NCI-H1694 (cell line): ENCODE data around the gene ANKRD55.
"Not testable (repeated sequence)": the region's sequence is repeated elsewhere in the genome, so short reads cannot be mapped to it uniquely, and the experiment has no call there.

Experiments
- DNase-seq: peaks from one replicate; lab custom pipeline; 2025; lab: John Stamatoyannopoulos, UW

The ANKRD55 gene

GRCh38 chr5:56207537-56207936 lies 25.6 kb downstream of the ANKRD55 start:
- DNase-seq = no peak

- DNase-seq = no peak
These were observed 26.8 kb downstream of the ANKRD55 start for GRCh38 chr5:56206126-56206910.

GRCh38 chr5:56203936-56204335 lies 29.2 kb downstream of the ANKRD55 start:
- DNase-seq = not testable (repeated sequence)

GRCh38 chr5:56202483-56202882 lies 30.6 kb downstream of the ANKRD55 start:
- no peak for DNase-seq

- not testable (repeated sequence) for DNase-seq
These were observed 31.3 kb downstream of the ANKRD55 start for GRCh38 chr5:56201762-56202261.

GRCh38 chr5:56200971-56201666 lies 32.0 kb downstream of the ANKRD55 start:
- DNase-seq = peak; percentile 6

- DNase-seq = no peak
These were observed 38.1 kb downstream of the ANKRD55 start for GRCh38 chr5:56195016-56195415.

GRCh38 chr5:56192246-56192645 lies 40.9 kb downstream of the ANKRD55 start:
- DNase-seq = no peak

GRCh38 chr5:56191656-56192055 lies 41.5 kb downstream of the ANKRD55 start:
- no peak for DNase-seq

GRCh38 chr5:56190497-56190896 lies 42.6 kb downstream of the ANKRD55 start:
- DNase-seq = no peak

- DNase-seq = no peak
These were observed 47.3 kb downstream of the ANKRD55 start for GRCh38 chr5:56185768-56186311.

- no peak for DNase-seq
These were observed 49.6 kb downstream of the ANKRD55 start for GRCh38 chr5:56183506-56183905.

GRCh38 chr5:56179442-56179841 lies 53.7 kb downstream of the ANKRD55 start:
- DNase-seq = no peak

- DNase-seq = no peak
These were observed 54.3 kb downstream of the ANKRD55 start for GRCh38 chr5:56178823-56179222.

- DNase-seq = no peak
These were observed 56.1 kb downstream of the ANKRD55 start for GRCh38 chr5:56176871-56177533.

- no peak for DNase-seq
These were observed 56.9 kb downstream of the ANKRD55 start for GRCh38 chr5:56176155-56176798.

GRCh38 chr5:56175488-56175887 lies 57.6 kb downstream of the ANKRD55 start:
- DNase-seq = no peak

GRCh38 chr5:56175021-56175420 lies 58.1 kb downstream of the ANKRD55 start:
- DNase-seq = no peak

- no peak for DNase-seq
These were observed 60.9 kb downstream of the ANKRD55 start for GRCh38 chr5:56172241-56172640.

GRCh38 chr5:56170557-56170956 lies 62.6 kb downstream of the ANKRD55 start:
- no peak for DNase-seq

GRCh38 chr5:56169949-56170348 lies 63.2 kb downstream of the ANKRD55 start:
- no peak for DNase-seq

GRCh38 chr5:56169281-56169680 lies 63.8 kb downstream of the ANKRD55 start:
- DNase-seq = no peak
